Mammary epithelial cell (primary cell): ENCODE measurements around the gene NEU4.

Source experiments
- EZH2 ChIP-seq: IDR thresholded peaks from 2 replicates; pipeline ENCODE4 v1.6.1; 2012; ENCODE audit warnings: low read length, inconsistent platforms, borderline replicate concordance
- TF ChIP-seq, protein P1 (sequence below), 2 donors: IDR thresholded peaks in 1 of 2; conservative IDR thresholded peaks in 1 of 2; 2 replicates each; pipeline ENCODE4 v1.5.1; 2011 to 2012; ENCODE audit warnings: inconsistent platforms in 2 of 2, low read length in 2 of 2, mild to moderate bottlenecking in 2 of 2, control low read depth in 1 of 2, low read depth in 1 of 2; ENCODE audit not compliant: insufficient read depth in 1 of 2; ENCODE audit errors: extremely low read depth in 1 of 2

DNA sequence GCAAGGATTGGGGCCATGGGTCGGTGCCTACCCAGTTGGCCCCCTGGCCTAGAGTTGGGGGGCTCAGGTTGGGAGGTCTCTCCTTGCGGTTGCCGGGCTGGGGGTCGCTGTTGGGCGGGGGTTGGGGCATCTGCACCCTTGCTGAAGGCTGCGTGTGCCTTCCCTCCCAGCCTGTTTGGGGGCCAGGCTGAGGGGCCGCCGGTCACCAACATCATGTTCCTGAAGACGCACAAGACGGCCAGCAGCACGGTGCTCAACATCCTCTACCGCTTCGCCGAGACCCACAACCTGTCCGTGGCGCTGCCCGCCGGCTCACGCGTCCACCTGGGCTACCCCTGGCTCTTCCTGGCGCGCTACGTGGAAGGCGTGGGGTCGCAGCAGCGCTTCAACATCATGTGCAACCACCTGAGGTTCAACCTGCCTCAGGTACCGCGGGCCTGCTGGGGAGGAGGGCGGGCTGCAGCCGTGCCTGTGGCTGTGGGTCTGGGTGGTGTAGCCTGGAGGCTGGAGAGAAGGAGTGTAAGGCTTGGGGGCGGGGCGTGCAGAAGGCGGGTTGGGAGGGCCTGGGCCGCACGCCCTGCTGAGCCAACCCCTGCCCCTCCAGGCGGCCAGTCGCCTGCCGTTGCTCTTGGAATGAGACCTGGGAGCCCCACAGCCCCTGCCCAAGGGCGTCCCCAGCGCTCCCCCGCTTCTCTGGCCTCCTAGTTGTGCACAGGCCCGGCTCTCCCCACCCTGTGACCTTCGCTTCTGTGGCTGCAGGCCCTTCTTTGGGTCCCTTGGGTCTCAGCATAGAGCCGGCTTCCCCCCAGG, 7.2 kb upstream of the NEU4 start:
- TF ChIP-seq, protein P1, sequence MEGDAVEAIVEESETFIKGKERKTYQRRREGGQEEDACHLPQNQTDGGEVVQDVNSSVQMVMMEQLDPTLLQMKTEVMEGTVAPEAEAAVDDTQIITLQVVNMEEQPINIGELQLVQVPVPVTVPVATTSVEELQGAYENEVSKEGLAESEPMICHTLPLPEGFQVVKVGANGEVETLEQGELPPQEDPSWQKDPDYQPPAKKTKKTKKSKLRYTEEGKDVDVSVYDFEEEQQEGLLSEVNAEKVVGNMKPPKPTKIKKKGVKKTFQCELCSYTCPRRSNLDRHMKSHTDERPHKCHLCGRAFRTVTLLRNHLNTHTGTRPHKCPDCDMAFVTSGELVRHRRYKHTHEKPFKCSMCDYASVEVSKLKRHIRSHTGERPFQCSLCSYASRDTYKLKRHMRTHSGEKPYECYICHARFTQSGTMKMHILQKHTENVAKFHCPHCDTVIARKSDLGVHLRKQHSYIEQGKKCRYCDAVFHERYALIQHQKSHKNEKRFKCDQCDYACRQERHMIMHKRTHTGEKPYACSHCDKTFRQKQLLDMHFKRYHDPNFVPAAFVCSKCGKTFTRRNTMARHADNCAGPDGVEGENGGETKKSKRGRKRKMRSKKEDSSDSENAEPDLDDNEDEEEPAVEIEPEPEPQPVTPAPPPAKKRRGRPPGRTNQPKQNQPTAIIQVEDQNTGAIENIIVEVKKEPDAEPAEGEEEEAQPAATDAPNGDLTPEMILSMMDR (conservative IDR thresholded peaks at IDR 0.05 in 1 of 2, IDR thresholded peaks at IDR 0.05 in 1 of 2; ENCODE audit: extremely low read depth in 1 of 2, insufficient read depth in 1 of 2, low read depth in 1 of 2, low read length in 2 of 2): no peak
- TF ChIP-seq EZH2: no peak
